ENCODE data around the gene NEUROD4.

GRCh38 chr12:54984658-54985376, 35.0 kb upstream of the NEUROD4 start, which contains the start of gene TESPA1:
- peak; percentile 97 for TF ChIP-seq POLR2A (IDR thresholded peaks at IDR 0.05; ENCODE audit: low read depth, low read length)
- peak; percentile 97 for TF ChIP-seq SPI1 (IDR thresholded peaks at IDR 0.05; ENCODE audit: low read depth, low read length)
